A673 (cell line): ENCODE data around the gene MTTP.

Experiments used
- CTCF ChIP-seq: fragments of 300-800, 200-600 bp; sonication (generic); conservative IDR thresholded peaks from 2 replicates; pipeline ENCODE4 v1.5.1; 2017; ENCODE audit warnings: low read depth, mild to moderate bottlenecking, antibody characterized with exemption, low read length, moderate library complexity, mixed read lengths
- EZH2 ChIP-seq: fragments of 200-600 bp; sonication (generic); IDR thresholded peaks from 2 replicates; pipeline ENCODE4 v1.6.1; 2017; ENCODE audit warnings: borderline replicate concordance, low read depth, mild to moderate bottlenecking, mixed read lengths, antibody characterized with exemption, low read length; ENCODE audit not compliant: poor library complexity, severe bottlenecking

DNA sequence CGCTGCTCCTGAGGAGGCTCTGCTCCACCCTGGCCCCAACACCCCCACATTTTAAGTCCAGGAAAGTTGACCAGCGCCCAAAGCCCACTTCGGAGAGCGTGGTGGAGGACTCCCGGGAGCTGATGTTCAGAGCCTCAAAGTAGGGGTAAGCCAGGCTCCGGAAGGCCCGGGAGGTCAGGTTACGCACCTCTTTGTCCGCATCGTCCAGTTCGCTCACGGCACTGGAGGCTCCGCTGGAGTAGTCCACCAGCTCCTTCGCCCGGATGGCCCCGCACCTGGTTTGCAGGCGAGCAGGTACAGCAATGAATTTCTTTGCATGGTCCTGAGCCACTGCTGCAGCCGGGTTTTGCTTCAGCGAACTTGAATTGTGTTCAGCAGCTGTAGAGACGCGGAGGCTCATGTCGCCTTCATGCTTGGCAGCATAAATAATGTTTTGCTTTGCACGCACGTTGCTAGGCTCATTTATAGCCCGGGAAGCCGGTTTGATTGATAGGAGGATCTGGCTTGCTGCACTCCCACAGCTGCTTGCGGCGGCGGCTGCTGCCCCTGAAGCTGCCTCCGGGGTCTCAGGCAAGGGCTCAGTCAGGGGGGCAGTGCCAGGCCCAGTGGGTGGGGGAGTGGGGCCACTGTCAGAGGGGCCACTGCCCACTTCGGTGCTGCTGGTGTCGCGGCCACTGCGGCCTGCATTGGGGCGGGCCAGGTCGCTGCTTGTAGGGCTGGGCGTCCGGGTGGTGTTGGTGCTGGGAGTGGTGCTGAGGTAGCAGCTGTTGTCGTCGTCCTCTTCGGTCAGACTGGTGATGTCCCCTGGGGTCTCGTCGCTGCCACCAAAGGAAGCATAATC, 78.2 kb downstream of the MTTP start:
- TF ChIP-seq CTCF = no peak
- no peak for TF ChIP-seq EZH2
